Stomach (tissue), 4 donors: ENCODE measurements around the gene TGFBR3L.

Source experiments
- CTCF ChIP-seq, 7 experiments: fragments of 450-650 bp in 4 of 7; fragments of 200-600 bp in 3 of 7; sonication (generic) in 3 of 7; IDR thresholded peaks; one replicate each; pipeline ENCODE4 v1.5.1; 2016 to 2019; ENCODE audit warnings: antibody characterized with exemption in 7 of 7, control low read depth in 2 of 7, mild to moderate bottlenecking in 1 of 7
- EP300 ChIP-seq: sonication (generic); formaldehyde crosslinking; IDR thresholded peaks from one replicate; pipeline ENCODE4 v1.6.1; 2017; ENCODE audit warnings: antibody characterized with exemption
- POLR2AphosphoS5 ChIP-seq, 3 donors: sonication (generic); formaldehyde crosslinking; IDR thresholded peaks; one replicate each; pipeline ENCODE4 v1.6.1; 2016; ENCODE audit warnings: antibody characterized with exemption in 3 of 3

GRCh38 chr19:7881910-7882309, 32.7 kb upstream of the TGFBR3L start:
- no peak for TF ChIP-seq CTCF (IDR thresholded peaks at IDR 0.05)
- TF ChIP-seq POLR2AphosphoS5 (IDR thresholded peaks at IDR 0.05): no peak
- TF ChIP-seq EP300: no peak
